Measurements from ENCODE around the gene ADRB1.

- TF ChIP-seq POLR2A (IDR thresholded peaks at IDR 0.05) (no peak), CTCF (IDR thresholded peaks at IDR 0.05) (no peak)
Observed at GRCh38 chr10:114057855-114058254, 14.2 kb downstream of the ADRB1 start.
